ENCODE data around the gene CYFIP2. TPM values are rescaled to one million over a fixed set of nuclear protein-coding genes. Genes with fewer than 3 reads are reported as not detected.

The CYFIP2 gene
- total and polyA plus RNA-seq, 2 of the 13 experiments (the other 11 are each of a cell fraction or from before 2014, with no cell fraction given), result 22.6 to 30.3 TPM

Other genes with a start within 250 kb of the CYFIP2 start
- 0.77 and 0.93 TPM in 2 replicates for gene HAVCR1, start 207.0 kb upstream of the CYFIP2 start, total RNA-seq (2016; rRNA removed; fragmentation: Illumina TruSeq; extraction: Trizol)
- 12.3 and 14.1 TPM in 2 replicates for gene HAVCR1, start 207.0 kb upstream of the CYFIP2 start, polyA plus RNA-seq (2011; rRNA removed)
- 0.07 TPM in 1 of 2 replicates, not detected in the other for gene HAVCR2, start 157.1 kb upstream of the CYFIP2 start, total RNA-seq (2016; rRNA removed; fragmentation: Illumina TruSeq; extraction: Trizol)
- gene HAVCR2, start 157.1 kb upstream of the CYFIP2 start, polyA plus RNA-seq (2011; rRNA removed), result 0.16 and 1.4 TPM in 2 replicates
- 9.2 and 10.0 TPM in 2 replicates for gene MED7, start 123.3 kb upstream of the CYFIP2 start, total RNA-seq (2016; rRNA removed; fragmentation: Illumina TruSeq; extraction: Trizol)
- gene MED7, start 123.3 kb upstream of the CYFIP2 start, polyA plus RNA-seq (2011; rRNA removed), result 9.2 and 9.4 TPM in 2 replicates
- not detected in 2 replicates for gene GARIN3, start 99.9 kb upstream of the CYFIP2 start, total RNA-seq (2016; rRNA removed; fragmentation: Illumina TruSeq; extraction: Trizol)
- gene GARIN3, start 99.9 kb upstream of the CYFIP2 start, polyA plus RNA-seq (2011; rRNA removed), result not detected in 2 replicates
- not detected in 2 replicates for gene ITK, start 85.3 kb upstream of the CYFIP2 start, total RNA-seq (2016; rRNA removed; fragmentation: Illumina TruSeq; extraction: Trizol)
- gene ITK, start 85.3 kb upstream of the CYFIP2 start, polyA plus RNA-seq (2011; rRNA removed), result 0.01 TPM in 1 of 2 replicates, not detected in the other
- not detected in 2 replicates for gene NIPAL4, start 194.1 kb downstream of the CYFIP2 start, total RNA-seq (2016; rRNA removed; fragmentation: Illumina TruSeq; extraction: Trizol)
- gene NIPAL4, start 194.1 kb downstream of the CYFIP2 start, polyA plus RNA-seq (2011; rRNA removed), result not detected in 2 replicates